ENCODE results near the gene FBRS. TPM values are rescaled to one million over a fixed set of nuclear protein-coding genes. Genes with fewer than 3 reads are reported as not detected.
"Not testable (repeated sequence)": the region's sequence is repeated elsewhere in the genome, so short reads cannot be mapped to it uniquely, and the experiment has no call there.

The FBRS gene
- polyA plus RNA-seq (ENCODE audit: insufficient read length in 3 of 3), result 10 to 100 TPM; 69.5 to 85.7 (median 76.5) TPM
- long read RNA-seq, donor 1, partial matches to known transcripts, result 0 of 4 reads
- long read RNA-seq, donor 1, other reads (novel, unspliced or antisense), result 0 of 4 reads
- long read RNA-seq, donor 2, full-length matches to known transcripts, result 2 of 2 reads
- long read RNA-seq, donor 2, partial matches to known transcripts, result 0 of 2 reads
- long read RNA-seq, donor 2, other reads (novel, unspliced or antisense), result 0 of 2 reads
- long read RNA-seq, donor 3, partial matches to known transcripts, result 0 of 2 reads
- long read RNA-seq, donor 3, other reads (novel, unspliced or antisense), result 0 of 2 reads
- long read RNA-seq, donor 4, full-length matches to known transcripts, result 5 of 5 reads
- long read RNA-seq, donor 4, partial matches to known transcripts, result 0 of 5 reads
- long read RNA-seq, donor 4, other reads (novel, unspliced or antisense), result 0 of 5 reads
- long read RNA-seq, donor 5, partial matches to known transcripts, result 13 of 14 reads
- long read RNA-seq, donor 5, other reads (novel, unspliced or antisense), result 0 of 14 reads
- long read RNA-seq, donor 6, full-length matches to known transcripts, result 3 of 9 reads
- long read RNA-seq, donor 6, partial matches to known transcripts, result 6 of 9 reads
- long read RNA-seq, donor 6, other reads (novel, unspliced or antisense), result 0 of 9 reads
- long read RNA-seq, donor 7, partial matches to known transcripts, result 35 of 40 reads
- long read RNA-seq, donor 7, other reads (novel, unspliced or antisense), result 0 of 40 reads
- long read RNA-seq, donor 8, partial matches to known transcripts, result 6 of 9 reads
- long read RNA-seq, donor 8, other reads (novel, unspliced or antisense), result 0 of 9 reads
- long read RNA-seq, donor 9, full-length matches to known transcripts, result 5 of 19 reads
- long read RNA-seq, donor 9, partial matches to known transcripts, result 14 of 19 reads
- long read RNA-seq, donor 9, other reads (novel, unspliced or antisense), result 0 of 19 reads
- long read RNA-seq, donor 10, partial matches to known transcripts, result 5 of 12 reads
- long read RNA-seq, donor 10, other reads (novel, unspliced or antisense), result 0 of 12 reads
- long read RNA-seq, donor 11, partial matches to known transcripts, result 0 of 3 reads
- long read RNA-seq, donor 11, other reads (novel, unspliced or antisense), result 0 of 3 reads
- long read RNA-seq, donor 12, partial matches to known transcripts, result 7 of 11 reads
- long read RNA-seq, donor 12, other reads (novel, unspliced or antisense), result 0 of 11 reads
- long read RNA-seq, donor 13, result 0 reads
- long read RNA-seq, donor 14, result 0 reads
- long read RNA-seq, donor 15, result 0 reads
- long read RNA-seq, donor 16, partial matches to known transcripts, result 17 of 21 reads
- long read RNA-seq, donor 16, other reads (novel, unspliced or antisense), result 0 of 21 reads

- DNase-seq, result peak; percentile 100
These were observed at the start of gene FBRS for GRCh38 chr16:30657866-30658730. TSS of gene FBRS (plus strand) at chr16:30658431. CDS start at chr16:30659519, 1,088 bp downstream.

GRCh38 chr16:30609002-30609925 lies 49.0 kb upstream of the FBRS start:
- no peak for DNase-seq

- peak; percentile 99 for DNase-seq
These were observed 48.0 kb upstream of the FBRS start, which contains the start of gene ZNF689 for GRCh38 chr16:30609926-30610839. TSS of gene ZNF689 (minus strand) at chr16:30610389. CDS start at chr16:30610041, 348 bp downstream.

- DNase-seq, result no peak
These were observed 42.7 kb upstream of the FBRS start for GRCh38 chr16:30615358-30616091.

- DNase-seq, result no peak
These were observed 39.0 kb upstream of the FBRS start for GRCh38 chr16:30619202-30619601.

GRCh38 chr16:30619638-30620037 lies 38.6 kb upstream of the FBRS start:
- no peak for DNase-seq

GRCh38 chr16:30620169-30620568 lies 38.1 kb upstream of the FBRS start:
- DNase-seq, result no peak

- DNase-seq, result no peak
These were observed 36.5 kb upstream of the FBRS start for GRCh38 chr16:30621765-30622164.

GRCh38 chr16:30622455-30623032 lies 35.7 kb upstream of the FBRS start:
- no peak for DNase-seq

GRCh38 chr16:30623536-30624283 lies 34.5 kb upstream of the FBRS start:
- no peak for DNase-seq

GRCh38 chr16:30626236-30626635 lies 32.0 kb upstream of the FBRS start:
- DNase-seq, result no peak

GRCh38 chr16:30628628-30629540 lies 29.3 kb upstream of the FBRS start:
- peak; percentile 88 for DNase-seq

- DNase-seq, result not testable (repeated sequence)
These were observed 25.8 kb upstream of the FBRS start for GRCh38 chr16:30632454-30632853.

- DNase-seq, result no peak
These were observed 24.7 kb upstream of the FBRS start for GRCh38 chr16:30633526-30633925.

- DNase-seq, result no peak
These were observed 21.6 kb upstream of the FBRS start for GRCh38 chr16:30636599-30636998.
